Measurements from ENCODE around the gene LYPD6B. TPM values are rescaled to one million over a fixed set of nuclear protein-coding genes. Genes with fewer than 3 reads are reported as not detected.

LYPD6B gene
- total and polyA plus RNA-seq, 2 donors (not counting 3 experiments of a cell fraction or from before 2014, with no cell fraction given): not detected

GRCh38 chr2:149050188-149050587 is 11.7 kb downstream of the LYPD6B start:
- Histone ChIP-seq H2AFZ (ENCODE audit: low read depth, low read length) (no peak overlapping the region), H3K9me3 (replicated peaks; ENCODE audit: control insufficient read depth, insufficient read depth, low read length) (no peaks in the 10 kb centered on the region), H3K27ac (ENCODE audit: insufficient read depth, low read depth, low read length) (no peak overlapping the region), H3K4me3 (replicated peaks in 1 of 3; ENCODE audit: insufficient read depth in 1 of 3, low read depth in 1 of 3, low read length in 3 of 3) (no peak overlapping the region), H3K4me2 (ENCODE audit: insufficient read depth, low read length) (no peak overlapping the region), H3K9ac (replicated peaks; ENCODE audit: extremely low read depth, insufficient read depth, low read length) (no peak overlapping the region), H3K79me2 (ENCODE audit: control insufficient read depth, insufficient read depth, low read length) (no peaks in the 10 kb centered on the region), H4K20me1 (replicated peaks; ENCODE audit: control insufficient read depth, extremely low read depth, insufficient read depth, low read length) (no peaks in the 10 kb centered on the region), H3K9me1 (replicated peaks; ENCODE audit: control insufficient read depth, extremely low read depth, insufficient read depth, low read length) (no peaks in the 10 kb centered on the region), H3K27me3 (ENCODE audit: control insufficient read depth in 2 of 2, insufficient read depth in 2 of 2, low read length in 2 of 2) (no peaks in the 10 kb centered on the region), H3K4me1 (ENCODE audit: control insufficient read depth, extremely low read depth, insufficient read depth, low read length) (no peaks in the 10 kb centered on the region), H3K36me3 (ENCODE audit: control insufficient read depth in 2 of 2, extremely low read depth in 1 of 2, insufficient read depth in 2 of 2, low read length in 2 of 2) (no peaks in the 10 kb centered on the region)
- no TSS peak for BruUV-seq (replicated peaks)
- FAIRE-seq (no peak), DNase-seq (ENCODE audit: low read depth, low spot score) (no peak)
- intact Hi-C loops (cut with micrococcal nuclease) (no loop called here), dilution Hi-C loops (cut with MboI; ENCODE audit: extremely low pct_ligation_motif_present, low sequenced_read_pairs) (no loop called here)
- POLR2A ChIA-PET: no interaction called here
- TF ChIP-seq GATA2 (IDR thresholded peaks at IDR 0.05; ENCODE audit: insufficient read depth, insufficient read length, low read depth, low read length) (no peak), POLR2A (IDR thresholded peaks at IDR 0.05; ENCODE audit: low read depth, low read length) (no peak), JUN (IDR thresholded peaks at IDR 0.05; ENCODE audit: borderline replicate concordance, insufficient read depth, insufficient read length, low read depth) (no peak), MYC (IDR thresholded peaks at IDR 0.05; ENCODE audit: low read depth, low read length) (no peak), POLR2AphosphoS5 (IDR thresholded peaks at IDR 0.05; ENCODE audit: insufficient read depth, low read depth, low read length) (no peak), EZH2 (IDR thresholded peaks at IDR 0.05; ENCODE audit: borderline replicate concordance, low read depth, low read length, severe bottlenecking) (no peak), FOS (IDR thresholded peaks at IDR 0.05; ENCODE audit: borderline replicate concordance, insufficient read depth, low read length) (no peak)
- TF ChIP-seq, protein P1, sequence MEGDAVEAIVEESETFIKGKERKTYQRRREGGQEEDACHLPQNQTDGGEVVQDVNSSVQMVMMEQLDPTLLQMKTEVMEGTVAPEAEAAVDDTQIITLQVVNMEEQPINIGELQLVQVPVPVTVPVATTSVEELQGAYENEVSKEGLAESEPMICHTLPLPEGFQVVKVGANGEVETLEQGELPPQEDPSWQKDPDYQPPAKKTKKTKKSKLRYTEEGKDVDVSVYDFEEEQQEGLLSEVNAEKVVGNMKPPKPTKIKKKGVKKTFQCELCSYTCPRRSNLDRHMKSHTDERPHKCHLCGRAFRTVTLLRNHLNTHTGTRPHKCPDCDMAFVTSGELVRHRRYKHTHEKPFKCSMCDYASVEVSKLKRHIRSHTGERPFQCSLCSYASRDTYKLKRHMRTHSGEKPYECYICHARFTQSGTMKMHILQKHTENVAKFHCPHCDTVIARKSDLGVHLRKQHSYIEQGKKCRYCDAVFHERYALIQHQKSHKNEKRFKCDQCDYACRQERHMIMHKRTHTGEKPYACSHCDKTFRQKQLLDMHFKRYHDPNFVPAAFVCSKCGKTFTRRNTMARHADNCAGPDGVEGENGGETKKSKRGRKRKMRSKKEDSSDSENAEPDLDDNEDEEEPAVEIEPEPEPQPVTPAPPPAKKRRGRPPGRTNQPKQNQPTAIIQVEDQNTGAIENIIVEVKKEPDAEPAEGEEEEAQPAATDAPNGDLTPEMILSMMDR (IDR thresholded peaks at IDR 0.05; ENCODE audit: extremely low read depth in 1 of 2, insufficient read depth in 1 of 2, low read depth in 1 of 2, low read length in 2 of 2): no peak
- TF ChIP-seq, protein P2, sequence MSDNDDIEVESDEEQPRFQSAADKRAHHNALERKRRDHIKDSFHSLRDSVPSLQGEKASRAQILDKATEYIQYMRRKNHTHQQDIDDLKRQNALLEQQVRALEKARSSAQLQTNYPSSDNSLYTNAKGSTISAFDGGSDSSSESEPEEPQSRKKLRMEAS (IDR thresholded peaks at IDR 0.05; ENCODE audit: insufficient read depth, insufficient read length): no peak
- CTCF ChIA-PET: interaction anchor here (1.7 kb wide), 1 partner anchor 33 kb away, joined by 6 read pairs; no protein-coding TSS in a partner anchor

All from endothelial cell of umbilical vein (primary cell).